SKM-1 treated with dmso at 0.1 percent for 144 hours (cell line): ENCODE measurements around the gene OR10G8.

Experiments
- DNase-seq: peaks from one replicate; lab custom pipeline; 2025; ENCODE audit not compliant: unreplicated experiment; lab: John Stamatoyannopoulos, UW

OR10G8 gene

GRCh38 chr11:124077266-124077665 lies 50.7 kb downstream of the OR10G8 start:
- DNase-seq, result no peak

- no peak for DNase-seq
Observed at GRCh38 chr11:124078591-124078990, 52.0 kb downstream of the OR10G8 start.

DNA sequence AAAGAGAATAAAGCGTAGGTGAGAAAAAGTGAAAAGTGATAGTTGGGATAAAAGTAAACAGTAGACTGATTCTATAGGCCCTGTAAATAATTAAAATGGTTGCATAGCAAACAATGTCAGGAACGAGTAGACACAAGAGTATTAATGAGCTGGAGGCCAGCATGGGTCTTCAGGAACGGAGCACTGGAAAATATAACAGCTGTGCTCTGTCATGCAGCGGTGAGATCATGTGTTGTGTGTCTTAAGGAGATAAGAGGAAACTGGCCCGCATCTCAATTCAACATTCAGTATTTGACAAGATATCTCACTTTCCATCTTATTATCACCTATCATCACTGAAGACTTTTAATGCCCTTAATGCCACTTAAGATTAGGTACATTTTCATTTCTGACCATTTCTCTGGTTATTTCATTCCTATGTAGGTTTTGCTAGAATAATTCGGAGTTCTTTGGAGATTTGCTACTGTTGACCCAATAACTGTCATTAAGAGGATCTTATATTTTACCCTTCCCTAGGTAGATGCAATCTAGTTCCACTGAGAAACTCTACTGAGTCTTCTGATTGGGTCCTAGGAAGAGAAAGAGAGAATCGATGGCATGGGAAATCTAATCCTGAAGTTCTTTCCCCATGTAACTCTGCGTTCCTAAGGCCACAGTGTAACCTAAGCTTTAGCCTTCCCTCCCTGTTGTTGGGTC lies 53.2 kb downstream of the OR10G8 start:
- no peak for DNase-seq
